Measurements from ENCODE around the gene VPS13D.

VPS13D gene

GRCh38 chr1:12348113-12348512, 118.3 kb downstream of the VPS13D start:
- no peak for TF ChIP-seq TEAD4 (IDR thresholded peaks at IDR 0.05)
- no peak for TF ChIP-seq YY1 (IDR thresholded peaks at IDR 0.05; ENCODE audit: low read depth)

- TF ChIP-seq TAF1 (IDR thresholded peaks at IDR 0.05; ENCODE audit: low read depth) (no peak), REST (IDR thresholded peaks at IDR 0.05; ENCODE audit: low read depth) (no peak), YY1 (IDR thresholded peaks at IDR 0.05; ENCODE audit: low read depth) (no peak), EP300 (IDR thresholded peaks at IDR 0.05; ENCODE audit: borderline replicate concordance) (no peak), TCF12 (IDR thresholded peaks at IDR 0.05; ENCODE audit: low read depth) (no peak), TEAD4 (IDR thresholded peaks at IDR 0.05) (no peak), EGR1 (IDR thresholded peaks at IDR 0.05) (no peak), RAD21 (IDR thresholded peaks at IDR 0.05; ENCODE audit: low read depth) (no peak), CREB1 (IDR thresholded peaks at IDR 0.05; ENCODE audit: low read depth) (no peak), FOXM1 (IDR thresholded peaks at IDR 0.05; ENCODE audit: borderline replicate concordance, low read depth) (no peak), USF1 (IDR thresholded peaks at IDR 0.05) (no peak)
These were observed 124.2 kb downstream of the VPS13D start for GRCh38 chr1:12353981-12354380.

GRCh38 chr1:12356004-12356890, 126.4 kb downstream of the VPS13D start:
- TF ChIP-seq MAX (IDR thresholded peaks at IDR 0.05) (no peak), CEBPB (IDR thresholded peaks at IDR 0.05) (no peak), TEAD4 (IDR thresholded peaks at IDR 0.05) (no peak), FOXM1 (IDR thresholded peaks at IDR 0.05; ENCODE audit: borderline replicate concordance, low read depth) (no peak), ZBTB7A (IDR thresholded peaks at IDR 0.05; ENCODE audit: low read depth) (no peak), TAF1 (IDR thresholded peaks at IDR 0.05; ENCODE audit: low read depth) (no peak), REST (IDR thresholded peaks at IDR 0.05; ENCODE audit: low read depth) (no peak), RAD21 (IDR thresholded peaks at IDR 0.05; ENCODE audit: low read depth) (no peak), YY1 (IDR thresholded peaks at IDR 0.05; ENCODE audit: low read depth) (no peak), USF1 (IDR thresholded peaks at IDR 0.05) (no peak), EP300 (IDR thresholded peaks at IDR 0.05; ENCODE audit: borderline replicate concordance) (no peak), EGR1 (IDR thresholded peaks at IDR 0.05) (no peak), NFIC (IDR thresholded peaks at IDR 0.05) (no peak), CREB1 (IDR thresholded peaks at IDR 0.05; ENCODE audit: low read depth) (no peak)

GRCh38 chr1:12358499-12358898, 128.7 kb downstream of the VPS13D start:
- TF ChIP-seq USF1 (IDR thresholded peaks at IDR 0.05): no peak
- no peak for TF ChIP-seq CEBPB (IDR thresholded peaks at IDR 0.05)
- no peak for TF ChIP-seq EP300 (IDR thresholded peaks at IDR 0.05; ENCODE audit: borderline replicate concordance)
- TF ChIP-seq MAX (IDR thresholded peaks at IDR 0.05): no peak
- no peak for TF ChIP-seq EGR1 (IDR thresholded peaks at IDR 0.05)
- TF ChIP-seq RAD21 (IDR thresholded peaks at IDR 0.05; ENCODE audit: low read depth): no peak
- no peak for TF ChIP-seq FOXM1 (IDR thresholded peaks at IDR 0.05; ENCODE audit: borderline replicate concordance, low read depth)
- TF ChIP-seq NFIC (IDR thresholded peaks at IDR 0.05): no peak
- TF ChIP-seq ZBTB7A (IDR thresholded peaks at IDR 0.05; ENCODE audit: low read depth): no peak
- no peak for TF ChIP-seq YY1 (IDR thresholded peaks at IDR 0.05; ENCODE audit: low read depth)
- no peak for TF ChIP-seq TCF12 (IDR thresholded peaks at IDR 0.05; ENCODE audit: low read depth)
- TF ChIP-seq TAF1 (IDR thresholded peaks at IDR 0.05; ENCODE audit: low read depth): no peak
- TF ChIP-seq REST (IDR thresholded peaks at IDR 0.05; ENCODE audit: low read depth): no peak
- TF ChIP-seq CREB1 (IDR thresholded peaks at IDR 0.05; ENCODE audit: low read depth): no peak
